GM19463 (cell line): Measurements from ENCODE around the gene LPP.
"Not testable (repeated sequence)": the region's sequence is repeated elsewhere in the genome, so short reads cannot be mapped to it uniquely, and the experiment has no call there.

ENCODE experiments used
- ATAC-seq: cut with Tn5 transposase; IDR thresholded peaks from one replicate; pipeline ENCODE4 v1.9.1; 2021; ENCODE audit warnings: mild to moderate bottlenecking, moderate library complexity; ENCODE audit not compliant: unreplicated experiment

Gene LPP

GRCh38 chr3:188607805-188608315 is 453.9 kb downstream of the LPP start:
- ATAC-seq = no peak

GRCh38 chr3:188608401-188608800 is 454.4 kb downstream of the LPP start:
- ATAC-seq = no peak

DNA sequence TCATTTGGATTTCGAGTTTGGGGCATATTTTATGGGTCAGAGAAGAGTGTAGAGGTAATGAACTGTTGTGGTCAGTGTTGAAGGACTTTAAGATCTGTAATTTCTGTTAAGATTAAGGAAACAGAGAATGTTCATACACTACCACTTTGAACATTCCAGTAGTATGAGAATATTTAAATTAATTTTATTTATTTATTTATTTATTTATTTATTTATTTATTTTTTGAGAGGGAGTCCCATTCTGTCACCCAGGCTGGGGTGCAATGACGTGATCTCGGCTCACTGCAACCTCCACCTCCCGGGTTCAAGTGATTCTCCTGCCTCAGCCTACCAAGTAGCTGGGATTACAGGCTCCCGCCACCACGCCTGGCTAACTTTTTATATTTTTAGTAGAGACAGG is 459.8 kb downstream of the LPP start:
- not testable (repeated sequence) for ATAC-seq

DNA sequence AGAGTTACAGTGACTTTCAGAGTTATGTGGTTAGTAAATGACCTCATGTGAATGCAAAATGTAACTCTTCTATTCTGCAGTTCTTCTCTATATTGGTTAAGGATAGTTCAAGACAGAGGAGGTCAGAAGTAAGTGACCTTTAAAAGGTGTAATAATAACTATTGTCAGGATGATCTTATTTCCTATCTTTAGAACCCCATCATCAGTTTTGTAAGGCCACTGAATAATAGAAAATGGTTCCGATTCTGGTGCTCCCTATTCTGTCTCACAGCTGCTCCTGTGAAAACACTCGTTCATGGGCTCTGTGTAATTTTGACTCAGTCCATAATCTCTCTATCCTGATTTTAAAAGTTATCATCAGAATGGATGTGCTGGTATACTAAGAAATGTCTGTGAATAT is 463.3 kb downstream of the LPP start:
- no peak for ATAC-seq

DNA sequence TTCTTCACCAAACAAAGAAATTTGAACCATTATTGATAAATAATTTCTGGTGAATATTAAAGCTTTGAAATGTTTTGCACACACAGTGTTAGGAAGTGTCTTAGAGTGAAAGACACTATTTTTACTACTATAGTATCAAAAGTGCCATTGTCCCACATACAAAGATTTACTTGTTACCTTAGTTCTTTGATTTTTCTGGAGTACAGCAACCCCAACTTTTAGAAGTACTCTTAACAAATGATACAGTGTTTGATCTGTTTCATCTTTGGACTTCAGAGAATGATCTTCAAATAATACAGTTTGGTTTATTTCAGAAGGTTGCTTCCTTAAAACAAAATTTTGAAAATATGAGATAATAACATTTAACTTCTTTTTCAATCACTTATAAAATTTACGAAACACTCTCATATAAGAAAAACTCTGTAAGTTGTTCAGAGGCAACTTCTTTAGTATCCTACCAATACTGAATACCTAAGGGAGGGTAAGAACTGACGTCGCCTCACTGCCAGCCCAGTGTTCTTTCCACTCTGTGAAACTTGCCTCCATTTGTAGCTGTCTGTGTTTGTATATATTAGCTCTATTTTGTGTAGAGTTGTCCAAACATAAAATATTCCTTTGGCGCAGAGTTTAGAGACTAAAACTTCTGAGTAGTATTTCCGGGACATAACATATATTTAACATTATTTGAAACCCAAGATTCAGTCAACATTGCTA is 464.2 kb downstream of the LPP start:
- no peak for ATAC-seq

DNA sequence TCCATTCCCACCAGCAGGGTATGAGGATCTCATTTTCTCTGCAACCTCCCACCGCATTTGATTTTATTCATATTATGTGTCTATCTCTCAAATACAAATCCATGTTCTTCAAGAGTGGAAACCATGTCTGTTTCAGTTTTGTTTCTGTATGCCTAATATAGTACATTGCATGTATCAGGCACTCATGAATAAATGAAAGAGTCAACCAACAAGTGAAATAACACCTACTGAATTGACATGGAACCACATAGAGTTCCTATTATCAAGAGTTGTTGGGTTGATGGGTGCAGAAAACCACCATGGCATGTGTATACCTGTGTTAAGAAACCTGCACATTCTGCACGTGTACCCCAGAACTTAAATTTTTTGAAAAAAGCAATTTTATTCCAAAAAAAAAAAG is 466.8 kb downstream of the LPP start:
- ATAC-seq = no peak

- no peak for ATAC-seq
Observed at GRCh38 chr3:188624384-188624783, 470.4 kb downstream of the LPP start.

GRCh38 chr3:188624828-188625227 is 470.9 kb downstream of the LPP start:
- no peak for ATAC-seq

GRCh38 chr3:188627652-188628051 is 473.7 kb downstream of the LPP start:
- no peak for ATAC-seq

- ATAC-seq = no peak
Observed at GRCh38 chr3:188631291-188632010, 477.5 kb downstream of the LPP start.

DNA sequence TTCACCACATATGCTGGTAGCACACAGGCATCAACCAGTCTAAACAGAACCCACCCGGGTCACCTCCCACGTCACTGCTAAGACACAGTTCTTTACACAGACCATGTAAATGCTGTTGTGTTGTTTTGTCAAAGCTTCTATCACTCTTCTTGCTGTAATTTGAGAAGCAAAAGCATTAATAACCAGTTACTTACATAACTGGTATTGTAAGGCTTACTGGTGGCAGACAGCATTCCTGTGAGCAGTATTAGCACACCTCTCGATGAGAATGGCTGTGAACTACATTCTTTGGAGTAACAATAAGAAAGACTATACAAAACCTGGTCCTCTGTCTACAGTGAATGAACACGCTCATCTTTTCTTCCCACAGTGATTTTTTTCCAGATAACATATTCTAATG is 479.2 kb downstream of the LPP start:
- ATAC-seq = no peak

DNA sequence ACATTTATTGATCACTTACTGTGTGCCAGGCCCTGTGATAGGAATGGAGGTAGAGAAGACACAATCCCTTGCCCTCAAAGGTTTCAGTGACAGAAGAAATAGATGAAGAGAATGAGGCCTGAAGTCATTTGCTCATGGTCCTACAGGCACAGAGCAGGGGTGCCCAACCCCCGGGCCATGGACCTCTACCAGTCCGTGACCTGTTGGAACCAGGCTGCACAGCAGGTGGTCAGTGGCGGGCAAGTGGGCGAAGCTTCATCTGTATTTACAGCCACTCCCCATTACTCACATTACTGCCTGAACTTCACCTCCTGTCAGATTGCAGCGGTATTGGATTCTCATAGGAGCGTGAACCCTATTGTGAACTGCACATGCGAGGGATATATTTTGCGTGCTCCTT is 480.3 kb downstream of the LPP start:
- no peak for ATAC-seq

DNA sequence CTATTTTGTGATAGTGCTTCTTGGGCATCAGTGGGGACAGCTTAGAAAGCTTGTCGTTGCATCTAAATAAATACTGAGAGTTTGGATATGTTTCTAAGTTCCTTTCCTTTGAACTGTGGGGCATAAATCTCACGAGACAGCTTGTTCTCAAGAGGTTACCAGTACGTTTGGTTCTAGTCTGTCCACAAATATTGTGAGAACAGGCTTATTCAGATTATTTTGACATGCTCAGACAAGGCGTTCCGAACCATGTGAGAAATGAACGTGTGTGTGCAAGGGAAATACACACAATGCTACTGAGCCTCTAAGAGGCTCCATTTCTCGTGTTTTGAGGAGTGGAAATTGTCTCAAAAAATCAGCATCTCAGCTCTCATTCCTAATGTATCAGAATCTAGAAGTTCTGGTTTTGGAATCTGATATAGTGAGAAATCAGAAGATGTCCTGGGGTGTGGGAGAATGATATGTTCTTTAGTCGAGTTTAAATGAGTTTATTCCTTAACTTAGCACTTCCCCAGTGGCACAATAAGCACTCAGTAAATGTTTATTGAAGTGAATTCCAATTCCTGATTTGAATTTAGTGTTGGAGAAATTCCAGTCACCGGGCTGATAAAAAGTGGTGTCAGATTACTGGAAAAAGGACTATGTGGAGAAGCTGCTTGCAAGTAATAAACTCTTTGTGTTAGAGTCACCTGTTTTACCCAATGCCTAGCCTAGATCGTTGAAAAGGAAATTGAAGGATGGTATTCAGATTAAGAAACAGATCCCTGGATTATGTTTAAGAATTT is 481.5 kb downstream of the LPP start:
- ATAC-seq = no peak

DNA sequence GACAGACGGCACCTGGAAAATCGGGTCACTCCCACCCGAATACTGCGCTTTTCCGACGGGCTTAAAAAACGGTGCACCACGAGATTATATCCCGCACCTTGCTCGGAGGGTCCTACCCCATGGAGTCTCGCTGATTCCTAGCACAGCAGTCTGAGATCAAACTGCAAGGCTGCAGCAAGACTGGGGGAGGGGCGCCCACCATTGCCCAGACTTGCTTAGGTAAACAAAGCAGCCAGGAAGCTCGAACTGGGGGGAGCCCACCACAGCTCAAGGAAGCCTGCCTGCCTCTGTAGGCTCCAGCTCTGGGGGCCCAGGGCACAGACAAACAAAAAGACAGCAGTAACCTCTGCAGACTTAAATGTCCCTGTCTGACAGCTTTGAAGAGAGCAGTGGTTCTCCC is 482.3 kb downstream of the LPP start:
- ATAC-seq = not testable (repeated sequence)

GRCh38 chr3:188641076-188641475 is 487.1 kb downstream of the LPP start:
- ATAC-seq = no peak

DNA sequence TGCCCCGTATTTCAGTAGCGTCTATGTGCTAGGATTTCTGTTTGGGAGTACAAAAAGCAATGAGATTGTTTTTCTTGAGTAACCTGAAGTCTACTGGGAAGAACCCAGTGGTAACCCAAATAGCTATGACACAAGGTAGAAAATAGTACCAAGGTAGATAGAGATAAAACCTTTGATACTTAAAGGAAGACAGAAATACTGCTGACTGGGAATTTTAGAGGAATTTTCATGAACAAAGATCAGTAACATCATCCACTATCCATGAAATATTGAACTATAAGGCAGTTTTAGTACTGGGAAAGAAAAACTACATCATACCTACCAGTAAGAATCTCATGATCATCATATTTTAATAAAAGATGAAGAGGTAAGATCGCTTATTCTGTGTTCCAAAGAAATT is 489.8 kb downstream of the LPP start:
- ATAC-seq = no peak

GRCh38 chr3:188646592-188646991 is 492.6 kb downstream of the LPP start:
- ATAC-seq = no peak

DNA sequence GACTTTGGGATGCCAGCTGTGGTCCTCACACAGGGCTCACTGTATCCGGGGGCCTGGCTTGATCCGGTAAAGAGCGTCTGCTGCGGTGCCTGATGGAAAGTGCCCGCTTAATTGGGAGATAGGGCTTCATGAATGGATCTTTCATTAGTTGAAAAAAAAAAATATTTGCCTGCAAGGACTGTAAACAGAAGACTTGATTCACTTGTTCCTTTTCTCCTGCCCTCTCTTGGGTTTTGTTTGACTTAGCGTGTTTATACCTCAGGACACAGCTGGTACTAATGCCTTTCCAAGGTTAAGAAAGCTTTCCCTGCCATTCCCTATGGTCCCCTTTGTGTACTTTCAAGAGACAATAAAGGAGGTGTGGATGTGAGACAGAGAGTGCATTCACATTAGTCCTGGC is 493.3 kb downstream of the LPP start:
- ATAC-seq = no peak

DNA sequence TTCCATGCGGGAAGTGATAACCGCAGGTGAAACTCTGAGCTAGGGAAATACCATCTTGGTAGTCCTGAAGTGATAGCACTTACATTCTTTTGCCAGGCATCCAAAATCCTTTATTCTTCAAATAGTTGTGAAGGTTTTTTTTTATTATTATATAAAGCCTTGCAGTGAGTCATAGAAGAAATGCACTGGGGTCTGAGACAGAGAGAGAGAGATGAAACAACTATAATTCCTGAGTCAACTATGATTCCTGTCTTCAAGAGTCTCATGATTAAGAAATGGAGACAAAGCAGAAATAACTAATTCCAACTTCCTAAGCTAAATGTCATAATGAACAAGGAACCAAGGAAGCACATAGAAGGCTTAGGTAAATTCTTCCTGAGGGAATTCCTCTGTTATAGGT is 495.6 kb downstream of the LPP start:
- ATAC-seq = no peak

GRCh38 chr3:188656196-188656982 is 502.4 kb downstream of the LPP start:
- no peak for ATAC-seq

DNA sequence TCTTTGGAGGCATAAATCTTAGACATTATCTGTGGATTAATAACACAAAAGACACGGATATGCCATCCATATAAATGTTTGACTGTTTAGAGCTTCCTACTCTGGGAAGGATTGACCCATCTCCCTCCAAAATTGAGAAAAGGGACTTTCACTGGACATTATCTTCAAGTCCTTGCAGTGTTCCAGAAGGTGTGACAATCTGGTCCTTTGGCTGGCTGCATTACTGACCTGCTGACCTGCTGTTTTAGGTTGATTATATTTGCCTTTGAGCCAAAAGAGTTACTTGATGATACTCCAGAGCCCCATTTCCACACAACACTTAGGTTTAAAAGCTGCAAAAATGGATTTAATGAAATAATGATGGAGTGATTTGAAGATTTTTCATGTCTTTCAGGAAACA is 504.6 kb downstream of the LPP start:
- ATAC-seq = no peak
